Measurements from ENCODE around the gene SPRED2. TPM values are rescaled to one million over a fixed set of nuclear protein-coding genes. Genes with fewer than 3 reads are reported as not detected.

Gene SPRED2
- total and polyA plus RNA-seq, 8 donors = 6.2 to 20.0 (median 15.2) TPM

- intact Hi-C loops (cut with DNase I) = loop anchor here in 1 of 3 donors (10.0 kb wide), 1 partner anchor 47 kb away; the partner anchor contains the start of gene SPRED2
- DNase-seq = peak in 3 of 6 donors; percentile 6 to 32 (median 31)
Observed at GRCh38 chr2:65388051-65388531, 44.3 kb downstream of the SPRED2 start.

GRCh38 chr2:65386989-65387388 is 45.4 kb downstream of the SPRED2 start:
- no peak overlapping the region for H3K4me3 ChIP-seq
- FAIRE-seq (no peak), DNase-seq (peak in 1 of 6 donors; percentile 7), ATAC-seq (no peak)
- H3K27me3 ChIP-seq = no peaks in the 10 kb centered on the region
- peaks cover 24 to 30% (median 24%) of the 10 kb centered on the region in 3 donors for H3K4me1 ChIP-seq
- no peaks in the 10 kb centered on the region for H3K36me3 ChIP-seq
- intact Hi-C loops (cut with DNase I) = loop anchor here in 1 of 3 donors (10.0 kb wide), 1 partner anchor 48 kb away; the partner anchor contains the start of gene SPRED2
- no peaks in the 10 kb centered on the region for H3K9me3 ChIP-seq
- H3K27ac ChIP-seq = no peak overlapping the region
- WGBS, 2 donors = 96 to 98% methylated on average over 4 of the region's 4 CpGs
- no peak for TF ChIP-seq CTCF (IDR thresholded peaks at IDR 0.05)

More at GRCh38 chr2:65388051-65388531, 44.3 kb downstream of the SPRED2 start:
- no peak for FAIRE-seq
- H3K36me3 ChIP-seq = no peaks in the 10 kb centered on the region
- H3K4me3 ChIP-seq = no peak overlapping the region
- no peak overlapping the region for H3K27ac ChIP-seq
- TF ChIP-seq CTCF (IDR thresholded peaks at IDR 0.05) = no peak
- H3K27me3 ChIP-seq = no peaks in the 10 kb centered on the region
- H3K9me3 ChIP-seq = no peaks in the 10 kb centered on the region
- WGBS, 2 donors = 81 to 89% methylated on average over 16 of the region's 16 CpGs
- peaks cover 13 to 20% (median 15%) of the 10 kb centered on the region in 3 donors for H3K4me1 ChIP-seq
- ATAC-seq = peak in 3 of 4 donors; percentile 34 to 69 (median 67)

- intact Hi-C loops (cut with DNase I) = loop anchor here in 1 of 3 donors (10.0 kb wide), 1 partner anchor 48 kb away; the partner anchor contains the start of gene SPRED2
- ATAC-seq = no peak
- FAIRE-seq = no peak
- no peaks in the 10 kb centered on the region for H3K36me3 ChIP-seq
- no peaks in the 10 kb centered on the region for H3K27me3 ChIP-seq
- DNase-seq = peak in 1 of 6 donors; percentile 2
- H3K27ac ChIP-seq = no peak overlapping the region
- no peaks in the 10 kb centered on the region for H3K9me3 ChIP-seq
- H3K4me3 ChIP-seq = no peak overlapping the region
- peaks cover 24 to 33% (median 29%) of the 10 kb centered on the region in 3 donors for H3K4me1 ChIP-seq
- TF ChIP-seq CTCF (IDR thresholded peaks at IDR 0.05) = no peak
- WGBS, 2 donors = 74 to 76% methylated on average over 3 of the region's 3 CpGs
Observed at GRCh38 chr2:65386344-65386743, 46.1 kb downstream of the SPRED2 start.

GRCh38 chr2:65383541-65384488 is 48.6 kb downstream of the SPRED2 start:
- no peaks in the 10 kb centered on the region for H3K36me3 ChIP-seq
- H3K9me3 ChIP-seq = no peaks in the 10 kb centered on the region
- peak overlapping the region; percentile 64 to 76 (median 71) for H3K27ac ChIP-seq
- 17 to 21% methylated on average over 17 of the region's 17 CpGs for WGBS, 2 donors
- ATAC-seq (peak in 3 of 4 donors; percentile 31 to 51 (median 38)), FAIRE-seq (no peak), DNase-seq (peak in 3 of 6 donors; percentile 34 to 63 (median 40))
- H3K27me3 ChIP-seq = no peaks in the 10 kb centered on the region
- H3K4me1 ChIP-seq = peaks cover 24 to 35% (median 29%) of the 10 kb centered on the region in 3 donors
- no peak overlapping the region for H3K4me3 ChIP-seq
- intact Hi-C loops (cut with DNase I) = loop anchor here in 1 of 3 donors (10.0 kb wide), 1 partner anchor 51 kb away; the partner anchor contains the start of gene SPRED2
- TF ChIP-seq CTCF (IDR thresholded peaks at IDR 0.05) = no peak

Data from pancreas (tissue), 10 donors.